K562 (cell line): ENCODE measurements around the gene ALOX12B. TPM values are rescaled to one million over a fixed set of nuclear protein-coding genes. Genes with fewer than 3 reads are reported as not detected.

Source experiments
- ATF1 ChIP-seq, 2 experiments: fragments of 450-650 bp in 1 of 2; IDR thresholded peaks; 2 replicates each; pipeline ENCODE4 v1.6.1; 2016; ENCODE audit warnings: missing compliant biosample characterization in 1 of 2, missing genetic modification characterization in 1 of 2
- CTCF ChIP-seq, 3 experiments: IDR thresholded peaks in 2 of 3; conservative IDR thresholded peaks in 1 of 3; 2 replicates each; pipeline ENCODE4 v1.5.1; 2011 to 2012; ENCODE audit warnings: low read length in 3 of 3, mild to moderate bottlenecking in 3 of 3, control low read depth in 2 of 3, improper control_type of control experiment in 1 of 3, inconsistent platforms in 1 of 3, low read depth in 1 of 3, mixed read lengths in 1 of 3, moderate library complexity in 1 of 3; ENCODE audit not compliant: insufficient read depth in 2 of 3
- ID3 ChIP-seq, 2 experiments: fragments of 250-450 bp in 1 of 2; fragments of 450-650 bp in 1 of 2; sonication (Bioruptor Pico) in 1 of 2; IDR thresholded peaks; 2 replicates each; pipeline versions ENCODE4 v1.6.1 to v1.8.0; 2016 to 2021; ENCODE audit warnings: mild to moderate bottlenecking in 2 of 2, moderate library complexity in 2 of 2, missing compliant biosample characterization in 1 of 2, missing genetic modification characterization in 1 of 2
- IFI16 ChIP-seq: fragments of 250-450 bp; sonication (Bioruptor Pico); IDR thresholded peaks from 2 replicates; pipeline ENCODE4 v2.1.2; 2022; ENCODE audit warnings: mild to moderate bottlenecking, inconsistent platforms
- MAFK ChIP-seq: IDR thresholded peaks from 2 replicates; pipeline ENCODE4 v1.6.1; 2011; ENCODE audit warnings: low read length, improper control_type of control experiment
- NR0B1 ChIP-seq: fragments of 450-650 bp; IDR thresholded peaks from one replicate; pipeline ENCODE4 v1.6.1; 2018; ENCODE audit warnings: mild to moderate bottlenecking, moderate library complexity; ENCODE audit not compliant: partially characterized antibody
- SMAD1 ChIP-seq: fragments of 150-350 bp; IDR thresholded peaks from 2 replicates; pipeline ENCODE4 v1.6.1; 2014; ENCODE audit warnings: low read length, low read depth; ENCODE audit not compliant: partially characterized antibody
- SP1 ChIP-seq: sonication (generic); formaldehyde crosslinking; IDR thresholded peaks from 2 replicates; pipeline ENCODE4 v1.8.1; 2022; ENCODE audit warnings: mild to moderate bottlenecking, missing genetic modification reagents
- ZBTB26 ChIP-seq: fragments of 450-650 bp; formaldehyde crosslinking; IDR thresholded peaks from 2 replicates; pipeline ENCODE4 v1.4.0; 2022; ENCODE audit warnings: missing genetic modification characterization
- ZNF407 ChIP-seq: fragments of 450-650 bp; IDR thresholded peaks from 2 replicates; pipeline ENCODE4 v1.6.1; 2016; ENCODE audit warnings: low read depth
- polyA plus RNA-seq, 8 experiments: library from polyadenylated mRNA; depleted of rRNA in 4 of 8; stranded (reverse) in 5 of 8; unstranded in 3 of 8; fragments of >200 nt; fragmentation: Nextera tagmentation in 2 of 8; fragmentation: Illumina TruSeq in 1 of 8; extraction: Ambion mirVana in 2 of 8; extraction: Trizol in 1 of 8; gene quantifications; 2 replicates each; pipeline versions ENCODE4 v1.2.1 to v1.2.3, GENCODE V29; 2011 to 2014; ENCODE audit warnings: inconsistent platforms in 1 of 8, missing spikeins in 1 of 8
- total RNA-seq, 7 experiments: library from RNA; depleted of rRNA in 6 of 7; stranded (reverse); fragments of >200 nt in 6 of 7; fragmentation: Illumina TruSeq in 2 of 7; extraction: Trizol in 2 of 7; gene quantifications; 2 replicates each; pipeline versions ENCODE4 v1.2.1 to v1.2.3, GENCODE V29; 2011 to 2021; ENCODE audit warnings: low replicate concordance in 1 of 7

Gene ALOX12B
- total and polyA plus RNA-seq, 9 of the 15 experiments (the other 6 are each of a cell fraction or from before 2014, with no cell fraction given) = not detected

GRCh38 chr17:8120520-8121406 lies 33.2 kb upstream of the ALOX12B start (continued):
- TF ChIP-seq ID3 (CRISPR knock-in tag; IDR thresholded peaks at IDR 0.05) = no peak
- no peak for TF ChIP-seq ID3 (tag; IDR thresholded peaks at IDR 0.05)
- TF ChIP-seq IFI16 (CRISPR knock-in tag) = no peak
- TF ChIP-seq SMAD1 = no peak
- TF ChIP-seq MAFK = no peak
- TF ChIP-seq ATF1 (CRISPR knock-in tag; IDR thresholded peaks at IDR 0.05) = no peak
- TF ChIP-seq ATF1 (tag; IDR thresholded peaks at IDR 0.05) = peak; percentile 40; the same call in 1 of the 2 replicates
- peak; percentile 38; the same call in 1 of the 2 replicates for TF ChIP-seq ZNF407
- TF ChIP-seq CTCF (IDR thresholded peaks at IDR 0.05 in 2 of 3, conservative IDR thresholded peaks at IDR 0.05 in 1 of 3; ENCODE audit: insufficient read depth in 2 of 3, low read depth in 1 of 3, low read length in 3 of 3) = peak; percentile 5 to 61 (median 35); a peak in 5 of 6 replicates
- TF ChIP-seq NR0B1 = no peak
- TF ChIP-seq ZBTB26 = no peak
- TF ChIP-seq SP1 (CRISPR knock-in tag) = peak; percentile 53; the same call in 1 of the 2 replicates
